ENCODE results near the gene PRKG1. TPM values are rescaled to one million over a fixed set of nuclear protein-coding genes. Genes with fewer than 3 reads are reported as not detected.

The PRKG1 gene
- total RNA-seq, 1 experiment from 2014 or later: 0.09 TPM

GRCh38 chr10:51145375-51145774, 71.1 kb downstream of the PRKG1 start:
- no peak for DNase-seq
- intact Hi-C loops (cut with micrococcal nuclease; ENCODE audit: unreplicated experiment): no loop called here
- Histone ChIP-seq H3K4me1 (no peaks in the 10 kb centered on the region), H3K9me3 (no peaks in the 10 kb centered on the region), H3K27me3 (replicated peaks; ENCODE audit: control insufficient read depth, insufficient read depth, low read length) (no peaks in the 10 kb centered on the region), H3K4me3 (ENCODE audit: low read depth, low read length) (no peak overlapping the region), H3K36me3 (ENCODE audit: control insufficient read depth, insufficient read depth, low read length) (no peaks in the 10 kb centered on the region)
- CTCF ChIA-PET: no interaction called here
- Mint-ChIP-seq H3K9me3 (ENCODE audit: unreplicated experiment) (no peaks in the 10 kb centered on the region), H3K4me1 (ENCODE audit: low read depth, unreplicated experiment) (no peaks in the 10 kb centered on the region), H3K27me3 (ENCODE audit: insufficient read depth, unreplicated experiment) (peaks cover 4% of the 10 kb centered on the region), H3K27ac (ENCODE audit: unreplicated experiment) (no peak overlapping the region), H3K36me3 (ENCODE audit: insufficient read depth, unreplicated experiment) (no peaks in the 10 kb centered on the region), H3K4me3 (ENCODE audit: unreplicated experiment) (no peak overlapping the region)
- TF ChIP-seq CTCF (IDR thresholded peaks at IDR 0.05; ENCODE audit: insufficient read depth in 1 of 2, low read depth in 1 of 2, low read length in 1 of 2, severe bottlenecking in 1 of 2, unreplicated experiment in 1 of 2): no peak
- POLR2A ChIA-PET: no interaction called here
- no TSS peak for BruUV-seq (replicated peaks)

GRCh38 chr10:51147644-51148399, 73.5 kb downstream of the PRKG1 start:
- BruUV-seq (replicated peaks): no TSS peak
- POLR2A ChIA-PET: no interaction called here
- H3K4me3 ChIP-seq (ENCODE audit: low read depth, low read length): no peak overlapping the region
- H3K4me3 Mint-ChIP-seq (ENCODE audit: unreplicated experiment): no peak overlapping the region
- no peaks in the 10 kb centered on the region for H3K9me3 ChIP-seq
- intact Hi-C loops (cut with micrococcal nuclease; ENCODE audit: unreplicated experiment): no loop called here
- no peak overlapping the region for H3K27ac Mint-ChIP-seq (ENCODE audit: unreplicated experiment)
- H3K36me3 ChIP-seq (ENCODE audit: control insufficient read depth, insufficient read depth, low read length): no peaks in the 10 kb centered on the region
- DNase-seq: no peak
- CTCF ChIA-PET: no interaction called here
- no peaks in the 10 kb centered on the region for H3K36me3 Mint-ChIP-seq (ENCODE audit: insufficient read depth, unreplicated experiment)
- H3K4me1 ChIP-seq: no peaks in the 10 kb centered on the region
- no peak for TF ChIP-seq CTCF (IDR thresholded peaks at IDR 0.05; ENCODE audit: insufficient read depth in 1 of 2, low read depth in 1 of 2, low read length in 1 of 2, severe bottlenecking in 1 of 2, unreplicated experiment in 1 of 2)
- H3K27me3 Mint-ChIP-seq (ENCODE audit: insufficient read depth, unreplicated experiment): peaks cover 4% of the 10 kb centered on the region
- H3K27me3 ChIP-seq (replicated peaks; ENCODE audit: control insufficient read depth, insufficient read depth, low read length): no peaks in the 10 kb centered on the region
- H3K9me3 Mint-ChIP-seq (ENCODE audit: unreplicated experiment): no peaks in the 10 kb centered on the region
- no peaks in the 10 kb centered on the region for H3K4me1 Mint-ChIP-seq (ENCODE audit: low read depth, unreplicated experiment)

DNA sequence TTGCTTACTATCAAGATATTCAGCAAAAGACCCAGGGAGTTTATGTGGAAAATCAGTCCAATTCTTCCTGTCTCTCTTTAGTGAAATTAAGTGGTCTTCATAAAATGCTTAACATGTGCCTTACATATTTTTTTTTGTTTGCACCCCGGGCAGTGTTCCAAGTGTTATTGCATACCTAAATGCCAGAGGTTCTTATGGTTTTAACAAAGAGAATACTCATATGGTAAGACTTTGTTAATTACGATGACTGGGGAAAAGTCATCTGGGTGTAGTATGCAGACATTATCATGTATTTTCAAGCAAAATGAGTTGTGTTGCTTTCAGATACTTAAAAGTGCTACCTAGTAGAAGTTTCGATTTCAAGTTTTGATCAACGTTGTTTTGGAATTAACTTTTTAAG, 82.6 kb downstream of the PRKG1 start:
- no peaks in the 10 kb centered on the region for H3K4me1 Mint-ChIP-seq (ENCODE audit: low read depth, unreplicated experiment)
- Histone ChIP-seq H3K36me3 (ENCODE audit: control insufficient read depth, insufficient read depth, low read length) (no peaks in the 10 kb centered on the region), H3K9me3 (no peaks in the 10 kb centered on the region), H3K4me3 (ENCODE audit: low read depth, low read length) (no peak overlapping the region), H3K27me3 (replicated peaks; ENCODE audit: control insufficient read depth, insufficient read depth, low read length) (no peaks in the 10 kb centered on the region), H3K4me1 (no peaks in the 10 kb centered on the region)
- no peaks in the 10 kb centered on the region for H3K9me3 Mint-ChIP-seq (ENCODE audit: unreplicated experiment)
- H3K27ac Mint-ChIP-seq (ENCODE audit: unreplicated experiment): no peak overlapping the region
- H3K36me3 Mint-ChIP-seq (ENCODE audit: insufficient read depth, unreplicated experiment): no peaks in the 10 kb centered on the region
- BruUV-seq (replicated peaks): no TSS peak
- intact Hi-C loops (cut with micrococcal nuclease; ENCODE audit: unreplicated experiment): no loop called here
- no peak for TF ChIP-seq CTCF (IDR thresholded peaks at IDR 0.05; ENCODE audit: insufficient read depth in 1 of 2, low read depth in 1 of 2, low read length in 1 of 2, severe bottlenecking in 1 of 2, unreplicated experiment in 1 of 2)
- CTCF ChIA-PET: no interaction called here
- POLR2A ChIA-PET: no interaction called here
- H3K4me3 Mint-ChIP-seq (ENCODE audit: unreplicated experiment): no peak overlapping the region
- H3K27me3 Mint-ChIP-seq (ENCODE audit: insufficient read depth, unreplicated experiment): peaks cover 8% of the 10 kb centered on the region
- DNase-seq: no peak

Measured in Caco-2 (cell line).